ENCODE measurements around the gene HEPN1. TPM values are rescaled to one million over a fixed set of nuclear protein-coding genes. Genes with fewer than 3 reads are reported as not detected.

The HEPN1 gene
- total and polyA plus RNA-seq, 10 donors: 0.25 TPM; not detected in 9

GRCh38 chr11:124941703-124942102, 22.7 kb downstream of the HEPN1 start:
- Histone ChIP-seq H3K4me1 (peaks cover 0 to 10% (median 3%) of the 10 kb centered on the region in 6 donors), H3K4me3 (no peak overlapping the region), H3K27me3 (replicated peaks in 1 of 7) (peaks cover 0 to 12% (median 0%) of the 10 kb centered on the region in 7 donors), H3K9me3 (no peaks in the 10 kb centered on the region), H3K27ac (no peak overlapping the region), H3K36me3 (no peaks in the 10 kb centered on the region)
- intact Hi-C loops (cut with DNase I; ENCODE audit: low total_unique reads): no loop called here
- TF ChIP-seq POLR2A (IDR thresholded peaks at IDR 0.05) (no peak), POLR2AphosphoS5 (IDR thresholded peaks at IDR 0.05) (no peak), CTCF (IDR thresholded peaks at IDR 0.05 in 8 of 11, conservative IDR thresholded peaks at IDR 0.05 in 3 of 11) (no peak)
- DNase-seq: no peak
- WGBS, 5 donors: 67 to 100% (median 82%) methylated on average over 1 of the region's 1 CpG

- Histone ChIP-seq H3K4me1 (peaks cover 0 to 10% (median 3%) of the 10 kb centered on the region in 6 donors), H3K4me3 (no peak overlapping the region), H3K36me3 (no peaks in the 10 kb centered on the region), H3K27ac (no peak overlapping the region), H3K27me3 (replicated peaks in 1 of 7) (peaks cover 0 to 9% (median 0%) of the 10 kb centered on the region in 7 donors), H3K9me3 (no peaks in the 10 kb centered on the region)
- no peak for DNase-seq
- WGBS, 5 donors: 79 to 87% (median 80%) methylated on average over 6 of the region's 6 CpGs
- no peak for TF ChIP-seq CTCF (IDR thresholded peaks at IDR 0.05 in 8 of 11, conservative IDR thresholded peaks at IDR 0.05 in 3 of 11)
- TF ChIP-seq POLR2AphosphoS5 (IDR thresholded peaks at IDR 0.05): no peak
- no peak for TF ChIP-seq POLR2A (IDR thresholded peaks at IDR 0.05)
- intact Hi-C loops (cut with DNase I; ENCODE audit: low total_unique reads): no loop called here
Observed at GRCh38 chr11:124942466-124943253, 23.6 kb downstream of the HEPN1 start.

GRCh38 chr11:124943254-124943616, 24.2 kb downstream of the HEPN1 start:
- intact Hi-C loops (cut with DNase I; ENCODE audit: low total_unique reads): no loop called here
- TF ChIP-seq POLR2A (IDR thresholded peaks at IDR 0.05) (no peak), CTCF (IDR thresholded peaks at IDR 0.05 in 8 of 11, conservative IDR thresholded peaks at IDR 0.05 in 3 of 11) (no peak), POLR2AphosphoS5 (IDR thresholded peaks at IDR 0.05) (no peak)
- DNase-seq: no peak
- Histone ChIP-seq H3K4me3 (no peak overlapping the region), H3K36me3 (no peaks in the 10 kb centered on the region), H3K4me1 (peaks cover 0 to 10% (median 3%) of the 10 kb centered on the region in 6 donors), H3K9me3 (peaks cover 0 to 5% (median 1%) of the 10 kb centered on the region in 8 donors), H3K27me3 (replicated peaks in 1 of 7) (peaks cover 0 to 3% (median 0%) of the 10 kb centered on the region in 7 donors), H3K27ac (no peak overlapping the region)
- WGBS, 5 donors: 51 to 82% (median 75%) methylated on average over 5 of the region's 5 CpGs

- intact Hi-C loops (cut with DNase I; ENCODE audit: low total_unique reads): no loop called here
- no peak overlapping the region for H3K4me3 ChIP-seq
- H3K36me3 ChIP-seq: no peaks in the 10 kb centered on the region
- H3K4me1 ChIP-seq: peaks cover 0 to 10% (median 3%) of the 10 kb centered on the region in 6 donors
- H3K9me3 ChIP-seq: peaks cover 0 to 10% (median 6%) of the 10 kb centered on the region in 8 donors
- DNase-seq: no peak
- peaks cover 0 to 3% (median 0%) of the 10 kb centered on the region in 7 donors for H3K27me3 ChIP-seq (replicated peaks in 1 of 7)
- H3K27ac ChIP-seq: no peak overlapping the region
- TF ChIP-seq POLR2A (IDR thresholded peaks at IDR 0.05): no peak
- no peak for TF ChIP-seq CTCF (IDR thresholded peaks at IDR 0.05 in 8 of 11, conservative IDR thresholded peaks at IDR 0.05 in 3 of 11)
- TF ChIP-seq POLR2AphosphoS5 (IDR thresholded peaks at IDR 0.05): no peak
- WGBS, 5 donors: 9 to 38% (median 28%) methylated on average over 1 of the region's 1 CpG
Observed at GRCh38 chr11:124943741-124944140, 24.7 kb downstream of the HEPN1 start.
